ENCODE data around the gene LRRTM4.

DNA sequence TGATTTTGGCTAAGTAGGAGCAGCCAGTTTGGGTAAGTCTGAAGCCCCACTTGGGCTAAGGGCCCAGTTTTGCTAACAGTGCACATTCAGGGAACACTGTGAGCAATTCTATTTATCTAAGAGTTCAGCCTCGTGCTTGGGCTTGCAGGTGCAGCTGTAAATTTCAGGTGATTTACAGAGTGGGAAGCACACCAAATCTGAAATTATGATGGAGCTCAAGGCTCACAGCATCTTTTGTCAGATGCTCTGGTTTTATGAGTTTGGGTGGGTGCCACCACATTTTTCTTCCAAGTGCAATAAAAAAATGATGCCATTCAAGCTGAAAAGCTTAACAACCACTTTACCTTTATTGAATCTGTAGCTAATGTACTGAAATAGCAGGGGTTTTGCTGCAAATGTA is 671.2 kb downstream of the LRRTM4 start:
- TF ChIP-seq, protein P1, sequence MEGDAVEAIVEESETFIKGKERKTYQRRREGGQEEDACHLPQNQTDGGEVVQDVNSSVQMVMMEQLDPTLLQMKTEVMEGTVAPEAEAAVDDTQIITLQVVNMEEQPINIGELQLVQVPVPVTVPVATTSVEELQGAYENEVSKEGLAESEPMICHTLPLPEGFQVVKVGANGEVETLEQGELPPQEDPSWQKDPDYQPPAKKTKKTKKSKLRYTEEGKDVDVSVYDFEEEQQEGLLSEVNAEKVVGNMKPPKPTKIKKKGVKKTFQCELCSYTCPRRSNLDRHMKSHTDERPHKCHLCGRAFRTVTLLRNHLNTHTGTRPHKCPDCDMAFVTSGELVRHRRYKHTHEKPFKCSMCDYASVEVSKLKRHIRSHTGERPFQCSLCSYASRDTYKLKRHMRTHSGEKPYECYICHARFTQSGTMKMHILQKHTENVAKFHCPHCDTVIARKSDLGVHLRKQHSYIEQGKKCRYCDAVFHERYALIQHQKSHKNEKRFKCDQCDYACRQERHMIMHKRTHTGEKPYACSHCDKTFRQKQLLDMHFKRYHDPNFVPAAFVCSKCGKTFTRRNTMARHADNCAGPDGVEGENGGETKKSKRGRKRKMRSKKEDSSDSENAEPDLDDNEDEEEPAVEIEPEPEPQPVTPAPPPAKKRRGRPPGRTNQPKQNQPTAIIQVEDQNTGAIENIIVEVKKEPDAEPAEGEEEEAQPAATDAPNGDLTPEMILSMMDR (conservative IDR thresholded peaks at IDR 0.05 in 1 of 2, IDR thresholded peaks at IDR 0.05 in 1 of 2; ENCODE audit: low read depth in 1 of 2, low read length in 2 of 2) = no peak
- no peak for TF ChIP-seq EZH2 (IDR thresholded peaks at IDR 0.05; ENCODE audit: low read length, missing control alignments)
